GM21529 (cell line): Measurements from ENCODE around the gene FXYD5.
"Not testable (repeated sequence)": the region's sequence is repeated elsewhere in the genome, so short reads cannot be mapped to it uniquely, and the experiment has no call there.

Experiments used
- ATAC-seq: cut with Tn5 transposase; IDR thresholded peaks from one replicate; pipeline ENCODE4 v1.9.1; 2021; ENCODE audit not compliant: unreplicated experiment

The FXYD5 gene

DNA sequence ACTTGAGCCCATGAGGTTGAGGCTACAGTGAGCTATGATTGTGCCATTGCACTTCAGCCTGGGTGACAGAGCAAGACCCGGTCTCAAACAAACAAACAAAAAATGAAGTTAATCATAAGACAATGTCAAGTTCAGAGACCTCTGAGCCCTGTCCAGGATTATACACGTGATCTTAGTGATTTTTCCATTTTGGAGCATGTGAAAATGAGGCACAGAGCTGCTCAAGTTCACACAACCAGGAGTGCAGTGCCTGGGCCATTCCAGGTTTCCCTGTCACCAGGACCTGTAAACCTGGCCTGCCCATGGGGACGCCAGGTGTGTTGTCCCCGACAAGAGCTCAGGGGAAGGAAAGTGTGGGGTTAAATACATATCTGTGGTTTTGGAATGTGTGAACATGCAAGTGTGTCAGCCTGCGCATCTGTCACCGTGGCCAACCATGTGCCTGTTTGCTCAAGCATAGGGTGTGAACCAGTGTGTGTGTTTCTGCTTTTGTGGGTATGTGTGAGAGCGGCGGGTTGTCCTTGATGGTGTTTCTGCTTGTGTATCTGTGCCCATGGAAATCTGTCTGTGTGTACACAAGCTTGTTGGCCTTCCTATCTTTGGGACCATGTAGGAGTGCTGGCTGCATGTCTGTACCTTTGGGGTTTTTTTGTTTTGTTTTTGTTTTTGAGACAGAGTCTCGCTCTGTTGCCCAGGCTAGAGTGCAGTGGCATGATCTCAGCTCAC is 17.4 kb upstream of the FXYD5 start:
- no peak for ATAC-seq

DNA sequence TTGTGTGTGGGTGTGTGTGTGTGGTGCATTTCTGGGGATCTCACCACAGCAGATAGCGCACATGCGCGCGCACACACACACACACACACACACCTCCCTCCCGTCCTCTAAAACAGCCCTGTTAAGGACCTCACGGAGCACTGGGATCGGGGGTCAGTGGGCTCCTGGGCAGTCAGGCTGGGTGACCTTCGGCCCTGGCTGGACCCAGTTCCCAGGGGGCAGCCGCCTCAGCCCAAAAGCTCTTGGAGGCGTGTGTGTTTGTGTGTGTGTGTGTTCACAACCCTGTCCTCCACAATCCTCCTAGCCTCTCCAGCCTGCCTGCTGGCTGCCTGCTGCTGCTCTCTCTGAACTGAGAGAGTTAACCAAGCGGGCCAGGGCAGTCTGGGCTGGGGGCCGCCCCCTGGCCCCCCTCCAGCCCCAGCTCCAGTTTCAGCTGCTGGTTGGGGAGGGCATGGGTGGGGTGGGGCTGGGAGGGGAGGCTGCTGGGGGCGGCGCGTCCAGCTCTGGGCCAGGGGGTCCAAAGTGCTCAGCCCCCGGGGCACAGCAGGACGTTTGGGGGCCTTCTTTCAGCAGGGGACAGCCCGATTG is 16.1 kb upstream of the FXYD5 start, which contains the start of gene FXYD1:
Gene FXYD1, plus strand, starts transcription at position 520 of the 588 bp plus-strand sequence. CDS start 1,256 bp downstream, outside the sequence.
- ATAC-seq, result no peak

DNA sequence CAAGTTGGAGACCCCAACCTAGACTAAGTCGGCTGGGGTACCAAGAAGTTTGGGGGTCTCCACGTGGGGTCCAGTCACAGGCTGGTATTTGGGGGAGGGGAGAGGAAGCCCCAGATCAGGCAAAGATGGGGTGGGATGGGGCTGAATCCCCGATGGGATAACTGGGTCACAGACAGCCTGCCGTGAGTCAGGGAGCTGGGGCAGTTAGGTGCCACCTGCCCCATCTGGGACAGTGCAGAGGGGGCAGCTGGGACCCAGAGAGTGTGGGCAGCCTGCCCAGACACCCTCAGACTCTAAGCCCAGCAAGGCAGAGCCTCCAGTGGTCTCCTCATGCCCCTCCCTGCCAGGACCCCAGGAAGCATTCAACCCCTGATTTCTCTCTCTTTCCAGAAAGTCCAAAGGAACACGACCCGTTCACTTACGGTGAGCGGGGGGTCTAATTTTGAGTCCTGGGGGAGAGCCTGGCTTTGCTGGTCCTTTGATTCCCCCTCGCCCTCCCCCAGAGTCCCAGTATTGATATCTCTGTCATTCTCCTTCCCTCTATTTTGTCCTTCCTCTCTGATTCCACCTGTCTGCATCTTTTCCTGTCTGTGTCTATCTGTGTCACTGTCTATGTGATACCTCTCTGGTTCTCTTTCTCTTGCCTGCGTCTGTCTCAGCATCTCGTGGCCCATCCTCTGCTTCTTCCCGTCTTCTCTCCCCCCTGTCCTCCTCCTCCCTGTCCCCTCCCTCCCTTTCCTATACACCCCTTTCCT is 14.2 kb upstream of the FXYD5 start:
- ATAC-seq, result no peak

DNA sequence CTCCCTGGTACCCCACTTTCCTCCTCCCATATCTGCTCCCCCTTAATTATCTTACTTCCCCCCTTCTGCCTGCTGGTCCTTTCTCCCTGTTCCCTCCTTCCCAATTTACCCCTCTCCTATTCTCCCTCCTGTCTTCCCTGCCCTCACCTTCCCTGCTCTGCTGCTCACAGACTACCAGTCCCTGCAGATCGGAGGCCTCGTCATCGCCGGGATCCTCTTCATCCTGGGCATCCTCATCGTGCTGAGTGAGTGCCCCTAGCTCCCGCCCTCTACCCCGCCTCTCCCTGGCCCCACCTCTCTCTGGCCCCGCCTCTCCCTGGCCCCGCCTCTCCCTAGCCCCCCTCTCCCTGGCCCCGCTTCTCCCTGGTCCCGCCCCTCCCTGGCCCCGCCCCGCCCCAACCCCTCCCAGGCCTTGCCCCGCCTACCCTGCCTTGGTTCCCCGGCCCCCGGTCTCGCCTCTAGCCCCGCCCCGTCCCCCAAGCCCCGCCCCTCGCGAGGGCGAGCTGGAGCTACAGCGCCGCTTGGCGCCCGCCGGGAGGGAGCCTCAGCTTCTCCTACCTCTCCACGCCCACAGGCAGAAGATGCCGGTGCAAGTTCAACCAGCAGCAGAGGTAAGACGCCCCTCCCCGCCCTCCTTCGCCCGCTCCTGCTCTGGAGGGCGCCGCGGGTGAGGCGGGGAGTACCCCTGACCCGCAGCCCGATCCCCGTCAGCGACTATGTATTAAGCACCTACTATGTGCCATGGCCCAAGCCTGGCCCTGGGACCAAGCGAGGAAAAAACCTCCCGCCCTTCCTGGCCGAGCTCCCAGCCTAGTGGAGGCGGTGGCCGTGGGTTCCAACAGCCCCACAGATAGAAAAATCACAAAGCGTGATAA is 13.3 kb upstream of the FXYD5 start:
- ATAC-seq, result peak; percentile 68

DNA sequence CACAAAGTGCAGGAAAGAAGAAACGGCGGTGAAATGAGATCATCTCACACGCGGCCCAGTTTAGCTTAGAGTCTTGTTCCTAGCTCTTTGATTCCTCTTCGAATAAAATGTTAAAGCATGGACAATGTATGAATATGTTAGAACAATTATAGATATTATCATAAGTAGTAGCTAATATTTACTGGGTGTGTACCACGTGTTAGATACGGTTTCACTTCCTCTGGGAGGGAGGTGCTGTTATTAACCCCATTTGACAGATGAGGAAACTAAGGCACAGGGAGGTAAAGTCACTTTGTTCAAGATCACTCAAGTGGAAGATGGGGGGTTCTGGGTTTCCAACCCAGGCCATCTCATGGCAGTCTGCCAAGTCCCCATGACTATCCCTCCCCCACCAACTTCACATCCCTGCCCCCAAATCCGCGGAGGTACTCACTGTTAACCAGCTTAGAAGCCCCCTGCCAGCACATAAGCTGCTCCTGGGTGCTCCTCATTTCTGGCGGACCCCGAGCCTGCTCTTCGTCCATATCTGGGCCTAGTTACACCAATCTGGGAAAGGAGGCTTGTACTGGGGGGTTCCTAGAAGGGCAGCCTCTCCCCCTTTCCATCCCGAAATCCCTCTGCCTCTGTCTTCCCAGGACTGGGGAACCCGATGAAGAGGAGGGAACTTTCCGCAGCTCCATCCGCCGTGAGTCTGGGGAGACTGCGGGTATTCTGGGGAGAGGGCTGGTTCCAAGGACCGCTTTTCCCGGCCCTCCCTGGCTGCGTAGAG is 12.5 kb upstream of the FXYD5 start:
- ATAC-seq, result no peak

DNA sequence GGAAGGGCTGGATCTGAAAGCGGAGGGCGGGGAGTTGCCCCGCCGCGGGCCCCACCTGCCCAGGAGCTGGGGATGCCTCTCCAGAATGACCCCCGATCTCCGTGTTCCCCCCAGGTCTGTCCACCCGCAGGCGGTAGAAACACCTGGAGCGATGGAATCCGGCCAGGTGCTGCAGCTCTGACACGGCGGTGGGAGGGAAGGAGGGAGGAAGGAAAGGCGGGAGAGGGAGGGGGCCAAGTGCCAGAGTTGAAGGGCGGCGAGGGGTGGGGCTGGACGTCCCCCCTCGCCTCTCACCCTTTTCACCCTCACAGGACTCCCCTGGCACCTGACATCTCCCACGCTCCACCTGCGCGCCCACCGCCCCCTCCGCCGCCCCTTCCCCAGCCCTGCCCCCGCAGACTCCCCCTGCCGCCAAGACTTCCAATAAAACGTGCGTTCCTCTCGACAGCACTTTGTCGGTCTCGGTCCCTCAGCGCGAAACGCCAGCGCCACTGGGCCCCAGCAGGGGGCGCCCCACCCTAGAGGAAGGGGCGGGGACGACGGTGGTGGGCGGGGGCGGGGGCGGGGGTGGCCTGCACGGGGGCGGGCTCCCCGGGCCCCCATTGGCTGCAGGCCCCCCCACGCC is 11.8 kb upstream of the FXYD5 start:
- ATAC-seq, result no peak

DNA sequence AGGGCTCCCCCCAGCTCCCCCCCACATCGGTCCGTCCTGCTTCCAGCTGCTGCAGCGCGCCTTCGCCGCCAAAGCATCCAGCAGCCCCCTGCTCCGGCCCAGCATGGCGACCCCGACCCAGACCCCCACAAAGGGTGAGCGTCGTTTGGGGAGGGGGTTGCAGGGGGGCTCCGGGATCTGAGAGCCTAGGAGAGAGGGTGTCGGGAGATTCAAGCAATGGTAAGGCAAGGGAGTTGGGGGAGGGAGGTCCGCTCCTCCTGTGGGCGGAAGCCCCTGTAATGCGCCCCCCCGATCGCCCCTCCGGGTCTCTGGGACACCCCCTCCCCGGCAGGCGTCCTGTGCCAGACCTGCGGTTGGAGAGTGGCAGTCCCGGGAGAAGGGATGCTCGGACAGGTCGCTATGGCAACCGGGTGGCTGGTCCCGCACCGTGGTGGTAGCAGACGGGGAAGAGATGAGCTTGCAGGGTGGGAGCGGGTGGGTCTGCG is 11.3 kb upstream of the FXYD5 start, which contains the start of gene FXYD7:
Gene FXYD7, plus strand, starts transcription at position 25 of the 485 bp plus-strand sequence. Its CDS starts 79 bp downstream, at position 104.
- no peak for ATAC-seq

DNA sequence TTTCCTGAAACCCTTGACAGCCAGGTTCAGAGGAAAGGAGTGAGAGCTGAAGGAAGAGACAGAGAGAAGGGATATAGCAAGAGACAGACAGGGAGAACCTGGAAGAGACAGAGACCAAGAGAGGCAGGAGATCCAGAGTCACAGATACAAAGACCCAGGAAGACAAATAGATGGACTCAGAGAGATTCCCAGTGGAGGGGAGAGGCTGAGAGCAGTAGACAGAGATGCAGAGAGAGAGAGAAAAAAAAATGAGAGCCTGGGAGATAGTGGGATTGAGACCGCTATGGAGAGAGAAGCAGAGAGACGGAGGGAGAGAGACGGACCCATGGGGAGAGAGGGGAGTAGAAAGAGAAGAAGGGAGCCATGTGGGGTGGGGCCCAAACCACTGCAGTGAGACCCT is 10.7 kb upstream of the FXYD5 start:
- no peak for ATAC-seq

DNA sequence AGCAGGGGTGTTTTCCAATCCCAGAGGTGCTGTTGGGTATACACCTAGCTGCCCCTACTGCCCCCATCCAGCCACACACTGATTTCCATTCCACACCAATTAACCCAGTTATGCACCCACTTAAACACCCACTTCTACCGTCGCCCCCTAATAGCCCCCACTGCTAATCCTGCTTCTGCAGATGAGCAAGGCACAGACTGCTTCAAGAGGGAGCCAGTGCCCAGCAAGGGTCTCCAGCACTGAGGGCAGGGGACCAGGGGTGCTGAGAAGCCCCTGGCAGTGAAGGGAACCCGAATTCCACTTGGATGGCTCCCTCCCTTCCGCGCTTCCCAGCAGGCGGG is 10.3 kb upstream of the FXYD5 start:
- no peak for ATAC-seq

DNA sequence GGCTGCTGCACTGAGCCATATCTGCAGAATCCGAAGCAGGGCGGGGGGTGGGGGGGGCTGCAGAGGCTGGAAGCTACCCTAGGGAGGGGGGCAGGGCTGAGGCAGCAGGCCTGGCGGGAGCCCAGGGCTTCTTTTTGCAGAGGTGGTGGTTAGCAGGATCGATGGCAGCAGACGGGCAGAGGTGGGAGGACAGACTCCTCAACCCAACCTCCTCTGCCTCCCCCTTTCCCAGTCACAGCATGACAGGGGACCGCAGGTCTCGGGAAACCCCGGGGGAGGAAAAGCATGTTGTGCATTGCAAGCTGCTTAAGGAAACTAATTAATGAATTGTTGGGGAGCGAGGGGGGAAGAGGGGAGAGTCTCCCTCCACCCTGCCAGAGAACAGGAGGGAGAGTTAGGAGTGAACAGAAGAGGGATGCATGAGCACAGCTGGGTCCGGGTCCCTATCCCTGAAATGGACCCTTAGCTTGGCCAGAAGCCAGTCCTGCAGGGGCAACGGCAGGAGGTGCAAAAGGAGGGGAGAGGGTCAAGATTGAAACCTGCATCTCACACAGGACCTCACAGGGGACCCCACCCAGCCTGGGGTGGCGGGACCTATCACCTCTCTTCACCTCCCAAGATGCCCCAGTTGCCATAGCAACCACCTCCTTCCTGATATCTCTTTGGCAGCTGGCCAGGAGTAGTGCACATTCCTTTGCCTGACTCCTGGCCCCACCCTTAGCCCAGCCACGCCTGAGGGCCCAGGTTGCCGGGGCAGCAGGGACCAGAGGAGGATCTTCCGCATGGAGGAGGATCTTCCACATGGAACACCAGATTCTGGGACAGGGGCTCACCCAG is 9.7 kb upstream of the FXYD5 start:
- ATAC-seq, result no peak

DNA sequence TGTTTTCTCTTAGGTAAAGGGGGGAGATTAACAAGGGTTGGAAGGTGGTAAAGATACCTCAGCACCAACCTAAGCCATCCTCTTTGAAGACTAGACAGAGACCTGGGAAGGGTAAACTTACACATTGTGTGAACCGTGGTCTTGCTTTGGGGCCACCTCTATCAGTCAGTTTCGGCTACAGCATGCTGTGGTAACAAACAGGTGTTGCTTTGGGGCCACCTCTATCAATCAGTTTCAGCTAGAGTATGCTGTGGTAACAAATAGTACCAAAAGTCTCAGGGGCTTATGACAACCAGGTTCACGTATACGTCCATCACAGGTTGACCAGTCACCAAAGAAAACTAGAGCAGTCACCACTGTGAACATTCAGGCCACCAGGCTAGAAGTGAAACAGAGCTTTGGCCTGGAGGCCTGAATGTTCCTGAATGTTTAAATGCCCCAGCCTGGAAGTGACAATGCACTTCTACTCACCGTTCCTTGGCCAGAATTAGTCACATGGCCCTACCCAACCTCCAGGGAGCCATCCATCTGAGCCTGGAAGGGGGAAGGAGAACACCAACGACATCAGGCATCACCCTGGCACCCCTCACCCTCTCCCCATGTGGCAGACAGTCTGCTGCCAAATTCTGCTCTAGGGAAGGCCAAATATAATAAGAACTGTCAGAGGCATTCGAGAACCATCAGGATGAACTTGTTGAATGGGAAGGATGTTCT is 7.6 kb upstream of the FXYD5 start:
- no peak for ATAC-seq

DNA sequence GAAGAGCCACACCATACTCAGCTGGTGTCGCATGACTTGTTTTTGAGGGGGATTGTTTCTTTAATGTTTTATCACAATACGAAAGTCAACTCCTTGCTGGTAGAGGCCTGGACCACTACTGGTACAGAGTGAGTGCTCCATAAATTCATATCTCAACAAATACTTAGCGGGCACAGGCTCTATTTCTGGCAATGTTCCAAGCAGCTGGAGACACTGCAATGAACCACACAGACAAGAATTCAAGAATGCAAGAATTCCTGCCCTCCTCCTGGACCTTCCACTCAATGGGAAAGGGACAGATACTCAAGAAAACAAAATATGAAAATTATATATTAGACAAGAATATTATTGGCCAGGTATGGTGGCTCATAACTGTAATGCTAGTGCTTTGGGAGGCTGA is 5.1 kb upstream of the FXYD5 start:
- ATAC-seq, result no peak

DNA sequence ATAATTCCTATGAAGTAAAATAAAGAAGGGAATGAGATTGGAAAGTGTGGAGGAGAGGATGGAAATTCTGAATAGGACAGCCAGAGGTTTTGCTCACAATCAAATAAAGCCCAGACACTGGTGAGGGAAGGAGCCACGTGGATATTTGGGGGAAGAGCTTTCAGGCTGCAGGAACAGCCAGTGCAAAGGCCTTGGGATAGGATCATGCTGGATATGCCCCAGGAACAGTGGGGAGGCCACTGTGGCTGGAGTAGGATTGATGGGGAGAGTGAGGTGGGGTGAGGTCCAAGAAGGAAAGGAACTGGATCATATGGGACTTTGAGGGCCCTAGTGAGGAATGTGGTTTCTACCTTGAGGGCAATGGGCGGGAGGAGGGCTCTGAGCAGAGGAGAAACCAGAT is 4.1 kb upstream of the FXYD5 start:
- no peak for ATAC-seq

DNA sequence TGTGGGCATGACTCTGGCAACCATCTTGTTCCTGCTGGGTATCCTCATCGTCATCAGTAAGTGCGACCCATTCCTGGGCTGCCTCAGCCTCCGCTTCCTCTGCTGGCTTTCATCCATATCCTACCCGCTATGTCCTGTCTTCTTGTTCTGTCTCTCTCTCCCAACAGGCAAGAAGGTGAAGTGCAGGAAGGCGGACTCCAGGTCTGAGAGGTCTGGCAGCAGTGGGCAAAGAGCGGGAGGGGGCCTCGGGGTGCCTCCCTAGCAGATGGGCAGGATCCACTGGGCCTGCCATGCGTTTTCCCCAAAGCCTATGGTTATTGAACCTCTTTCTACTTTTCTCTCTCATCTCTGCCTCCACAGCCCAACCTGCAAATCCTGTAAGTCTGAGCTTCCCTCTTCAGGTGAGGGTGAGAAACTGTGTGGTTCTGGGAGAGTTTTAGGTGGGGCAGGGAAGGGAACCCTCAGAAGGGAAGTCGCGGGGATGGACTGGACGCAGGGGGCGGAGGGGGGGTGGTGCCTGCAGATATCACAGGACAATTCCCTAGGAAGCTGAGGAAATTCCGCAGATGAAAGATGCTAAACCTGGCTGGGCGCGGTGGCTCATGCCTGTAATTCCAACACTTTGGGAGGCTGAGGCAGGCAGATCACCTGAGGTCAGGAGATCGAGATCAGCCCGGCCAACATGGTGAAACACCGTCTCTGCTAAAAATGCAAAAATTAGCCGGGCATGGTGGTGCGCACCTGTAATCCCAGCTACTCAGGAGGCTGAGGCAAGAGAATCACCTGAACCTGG is 3.1 kb upstream of the FXYD5 start:
- no peak for ATAC-seq

DNA sequence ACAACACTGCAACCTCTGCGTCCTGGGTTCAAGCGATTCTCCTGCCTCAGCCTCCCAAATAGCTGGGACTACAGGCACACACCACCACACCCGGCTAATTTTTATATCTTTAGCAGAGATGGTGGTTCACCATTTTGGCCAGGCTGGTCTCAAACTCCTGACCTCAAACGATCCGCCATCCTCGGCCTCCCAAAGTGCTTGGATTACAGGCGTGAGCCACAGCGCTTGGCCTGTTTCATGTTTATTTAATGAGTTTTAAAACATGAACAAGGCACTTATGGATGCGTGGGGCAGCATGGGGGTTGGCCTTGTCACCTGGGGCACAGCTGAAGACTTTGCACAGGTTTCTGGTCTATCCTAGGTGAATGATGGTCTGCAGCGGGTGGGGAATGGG is 1.4 kb upstream of the FXYD5 start:
- ATAC-seq, result not testable (repeated sequence)

DNA sequence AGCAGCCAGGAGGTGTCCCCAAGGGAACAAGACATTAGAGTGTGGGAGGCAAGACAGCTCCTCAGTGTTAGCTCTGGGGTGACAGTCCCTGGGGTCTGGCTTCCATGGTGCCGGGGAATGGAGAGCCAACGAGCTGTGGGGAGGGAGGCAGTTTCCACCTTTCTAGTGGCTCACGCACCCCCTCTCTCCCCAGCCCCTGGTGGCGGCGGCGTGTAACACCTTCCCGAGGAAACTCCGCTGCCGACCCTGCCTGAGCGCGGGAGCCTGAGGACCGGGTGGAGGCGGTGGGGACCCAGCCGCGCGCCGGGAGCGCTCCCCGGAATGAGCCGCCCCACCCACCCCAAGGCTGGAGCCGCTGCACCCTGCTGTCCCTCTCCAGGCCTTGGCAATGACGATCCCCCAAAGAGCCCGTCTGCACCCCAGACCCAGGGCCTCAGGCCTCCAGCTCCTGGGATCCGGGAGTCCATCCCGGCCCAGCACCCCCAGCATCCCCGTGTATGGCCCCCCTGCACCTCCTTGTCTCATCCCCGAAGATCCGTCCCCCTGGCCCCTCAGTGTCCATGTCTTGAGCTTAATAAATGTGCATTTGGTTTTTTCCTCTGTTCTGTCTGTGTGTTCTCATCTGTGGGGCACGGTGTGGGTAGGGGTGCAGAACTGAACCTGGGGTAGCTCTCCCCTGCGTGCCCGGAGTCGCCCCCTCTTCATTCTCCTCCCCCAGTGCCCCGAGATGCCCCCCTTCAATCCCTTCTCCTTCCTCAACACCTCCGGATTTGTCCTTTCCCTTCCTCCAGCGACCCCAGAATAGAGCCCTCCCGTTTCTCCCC is 622 bp upstream of the FXYD5 start:
- ATAC-seq, result peak; percentile 48

DNA sequence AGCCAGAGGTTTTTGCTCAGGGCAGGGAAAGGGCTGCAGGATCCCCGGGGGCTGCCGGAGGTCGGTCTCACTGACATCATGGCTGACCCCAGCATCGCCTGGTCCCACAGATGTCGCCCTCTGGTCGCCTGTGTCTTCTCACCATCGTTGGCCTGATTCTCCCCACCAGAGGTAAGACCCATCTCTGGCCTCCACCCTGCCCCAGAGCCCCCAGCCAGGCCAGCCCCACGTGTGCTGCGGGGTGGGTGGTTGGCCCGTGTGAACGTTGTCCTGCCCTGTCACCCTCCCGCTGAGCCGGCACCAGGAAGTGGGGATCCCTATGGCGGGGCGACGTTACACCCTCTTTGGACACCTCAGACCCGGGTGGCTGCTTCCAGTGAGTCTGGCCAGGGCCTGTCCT is 906 bp downstream of the FXYD5 start:
- peak; percentile 42 for ATAC-seq
